Measurements from ENCODE around the gene TBCEL.
A peak's percentile ranks its signal among the peaks of the same experiment; 100 is the strongest.

The TBCEL gene

DNA sequence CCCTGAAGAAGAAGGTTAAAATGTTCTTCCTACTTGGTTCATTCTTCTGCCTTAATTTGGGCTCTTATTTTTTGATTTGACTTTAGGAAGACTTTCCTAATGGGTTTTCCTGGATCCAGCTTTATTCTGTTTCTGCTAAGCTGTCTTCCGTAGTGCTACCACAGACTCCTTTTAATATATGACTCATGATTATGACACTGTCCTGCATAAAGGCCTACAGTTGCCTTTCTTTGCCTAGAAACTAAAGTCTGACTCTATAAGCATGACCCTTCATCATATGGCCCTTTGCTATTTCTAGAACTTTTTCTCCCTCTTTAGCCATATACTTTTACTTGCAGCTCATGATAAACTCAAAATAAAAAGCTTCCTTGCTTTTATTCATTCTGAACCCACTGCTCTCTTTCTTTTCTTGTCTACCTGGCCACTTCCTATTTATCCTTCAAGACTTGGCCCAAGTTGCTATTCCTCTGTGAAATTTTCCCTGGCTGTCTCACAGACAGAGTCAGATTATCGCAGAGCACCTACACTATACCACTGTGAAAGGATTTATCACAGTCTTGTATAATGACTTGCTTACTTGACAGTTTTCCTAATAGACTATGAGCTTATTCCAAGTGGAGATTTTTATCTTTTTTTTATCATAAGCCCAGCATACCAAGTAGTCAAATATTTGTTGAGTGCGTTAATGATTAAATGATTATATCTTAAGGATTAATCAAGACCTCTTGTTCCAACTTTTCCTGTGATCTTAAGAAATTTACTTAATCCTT lies 24.7 kb downstream of the TBCEL start:
- DNase-seq (ENCODE audit: insufficient read length, low spot score) = no peak
- FAIRE-seq = no peak

DNA sequence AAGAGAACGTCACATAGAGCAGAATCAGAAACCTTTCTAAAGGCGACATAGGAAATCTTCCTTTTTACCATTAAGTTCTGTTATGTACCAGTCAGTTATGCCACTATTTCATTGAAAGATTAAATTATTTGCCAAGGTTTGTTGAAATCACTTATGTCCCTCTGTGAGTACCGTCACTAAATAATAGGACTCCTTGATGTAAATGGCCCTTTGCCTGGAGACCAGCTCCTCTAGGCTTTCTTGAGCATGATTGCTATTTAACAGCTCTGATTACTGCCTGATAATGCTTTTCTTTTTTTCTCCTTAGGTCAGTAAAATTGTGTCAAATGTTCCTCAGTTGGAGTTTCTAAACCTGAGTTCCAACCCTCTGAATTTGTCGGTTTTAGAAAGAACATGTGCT lies 29.3 kb downstream of the TBCEL start:
- DNase-seq (ENCODE audit: insufficient read length, low spot score) = no peak
- no peak for TF ChIP-seq POU2F2 (IDR thresholded peaks at IDR 0.05; ENCODE audit: low read depth, low read length)
- TF ChIP-seq POLR2AphosphoS5 (IDR thresholded peaks at IDR 0.05; ENCODE audit: low read depth, low read length) = no peak
- no peak for TF ChIP-seq TAF1 (IDR thresholded peaks at IDR 0.05; ENCODE audit: low read depth, low read length)
- no peak for TF ChIP-seq POLR2A (IDR thresholded peaks at IDR 0.05; ENCODE audit: low read depth, low read length)
- no peak for TF ChIP-seq PAX5 (IDR thresholded peaks at IDR 0.05; ENCODE audit: insufficient read depth, low read length, severe bottlenecking)
- no peak for TF ChIP-seq SPI1 (IDR thresholded peaks at IDR 0.05; ENCODE audit: low read depth, low read length)
- no peak for FAIRE-seq

More for the DNA sequence above, 24.7 kb downstream of the TBCEL start:
- no peak for TF ChIP-seq TAF1 (IDR thresholded peaks at IDR 0.05; ENCODE audit: low read depth, low read length)
- no peak for TF ChIP-seq SPI1 (IDR thresholded peaks at IDR 0.05; ENCODE audit: low read depth, low read length)
- no peak for TF ChIP-seq POU2F2 (IDR thresholded peaks at IDR 0.05; ENCODE audit: low read depth, low read length)
- TF ChIP-seq POLR2A (IDR thresholded peaks at IDR 0.05; ENCODE audit: low read depth, low read length) = no peak
- no peak for TF ChIP-seq POLR2AphosphoS5 (IDR thresholded peaks at IDR 0.05; ENCODE audit: low read depth, low read length)
- TF ChIP-seq PAX5 (IDR thresholded peaks at IDR 0.05; ENCODE audit: insufficient read depth, low read length, severe bottlenecking) = no peak

GRCh38 chr11:121054266-121054665 lies 30.4 kb downstream of the TBCEL start:
- DNase-seq (ENCODE audit: insufficient read length, low spot score) = no peak
- TF ChIP-seq TAF1 (IDR thresholded peaks at IDR 0.05; ENCODE audit: low read depth, low read length) (no peak), POLR2AphosphoS5 (IDR thresholded peaks at IDR 0.05; ENCODE audit: low read depth, low read length) (no peak), POU2F2 (IDR thresholded peaks at IDR 0.05; ENCODE audit: low read depth, low read length) (no peak), SPI1 (IDR thresholded peaks at IDR 0.05; ENCODE audit: low read depth, low read length) (no peak), PAX5 (IDR thresholded peaks at IDR 0.05; ENCODE audit: insufficient read depth, low read length, severe bottlenecking) (no peak), POLR2A (IDR thresholded peaks at IDR 0.05; ENCODE audit: low read depth, low read length) (no peak)
- FAIRE-seq = no peak

DNA sequence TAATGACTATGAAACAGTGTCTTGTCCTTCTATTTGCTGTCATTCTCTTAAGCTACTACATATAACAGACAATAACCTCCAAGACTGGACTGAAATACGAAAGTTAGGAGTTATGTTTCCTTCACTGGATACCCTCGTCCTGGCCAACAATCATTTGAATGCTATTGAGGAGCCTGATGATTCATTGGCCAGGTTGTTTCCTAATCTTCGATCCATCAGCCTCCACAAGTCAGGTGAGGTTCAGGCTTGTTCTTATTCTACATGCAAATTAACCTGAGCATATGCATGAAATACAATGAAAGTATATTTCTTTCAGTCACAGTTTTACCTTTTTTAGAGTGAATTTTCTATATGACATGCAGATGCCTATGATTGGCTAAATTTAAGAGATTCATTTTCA lies 31.2 kb downstream of the TBCEL start:
- TF ChIP-seq POLR2AphosphoS5 (IDR thresholded peaks at IDR 0.05; ENCODE audit: low read depth, low read length) = no peak
- no peak for TF ChIP-seq POU2F2 (IDR thresholded peaks at IDR 0.05; ENCODE audit: low read depth, low read length)
- no peak for TF ChIP-seq SPI1 (IDR thresholded peaks at IDR 0.05; ENCODE audit: low read depth, low read length)
- TF ChIP-seq PAX5 (IDR thresholded peaks at IDR 0.05; ENCODE audit: insufficient read depth, low read length, severe bottlenecking) = no peak
- no peak for TF ChIP-seq TAF1 (IDR thresholded peaks at IDR 0.05; ENCODE audit: low read depth, low read length)
- TF ChIP-seq POLR2A (IDR thresholded peaks at IDR 0.05; ENCODE audit: low read depth, low read length) = no peak
- FAIRE-seq = no peak
- no peak for DNase-seq (ENCODE audit: insufficient read length, low spot score)

GRCh38 chr11:121057922-121058321 lies 34.0 kb downstream of the TBCEL start:
- DNase-seq (ENCODE audit: insufficient read length, low spot score) = no peak
- TF ChIP-seq SPI1 (IDR thresholded peaks at IDR 0.05; ENCODE audit: low read depth, low read length) (no peak), POLR2A (IDR thresholded peaks at IDR 0.05; ENCODE audit: low read depth, low read length) (no peak), TAF1 (IDR thresholded peaks at IDR 0.05; ENCODE audit: low read depth, low read length) (no peak), POLR2AphosphoS5 (IDR thresholded peaks at IDR 0.05; ENCODE audit: low read depth, low read length) (no peak), POU2F2 (IDR thresholded peaks at IDR 0.05; ENCODE audit: low read depth, low read length) (no peak), PAX5 (IDR thresholded peaks at IDR 0.05; ENCODE audit: insufficient read depth, low read length, severe bottlenecking) (no peak)
- peak; percentile 41 for FAIRE-seq

DNA sequence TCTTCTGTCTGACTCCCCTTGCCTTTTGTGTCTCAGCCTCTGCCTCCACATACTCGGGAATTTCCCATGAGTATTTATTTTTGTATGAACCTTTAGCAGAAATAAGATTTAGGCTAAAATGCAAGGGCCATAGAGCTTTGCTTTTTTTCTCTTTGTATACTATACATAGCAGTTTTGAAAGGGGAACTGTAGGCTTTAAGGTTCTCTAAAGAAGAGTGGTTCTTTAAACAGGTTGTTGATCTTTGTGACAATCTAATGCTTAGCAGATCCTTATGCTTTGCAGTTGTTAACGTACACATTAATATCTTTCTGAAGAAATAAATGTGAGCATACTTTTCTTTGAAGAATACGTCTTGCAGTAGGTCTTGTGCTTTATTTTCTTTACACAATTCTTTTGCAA lies 35.0 kb downstream of the TBCEL start:
- no peak for FAIRE-seq
- DNase-seq (ENCODE audit: insufficient read length, low spot score) = no peak
- peak; percentile 22; the same call in 1 of the 2 replicates for TF ChIP-seq SPI1 (IDR thresholded peaks at IDR 0.05; ENCODE audit: low read depth, low read length)
- TF ChIP-seq PAX5 (IDR thresholded peaks at IDR 0.05; ENCODE audit: insufficient read depth, low read length, severe bottlenecking) = no peak

DNA sequence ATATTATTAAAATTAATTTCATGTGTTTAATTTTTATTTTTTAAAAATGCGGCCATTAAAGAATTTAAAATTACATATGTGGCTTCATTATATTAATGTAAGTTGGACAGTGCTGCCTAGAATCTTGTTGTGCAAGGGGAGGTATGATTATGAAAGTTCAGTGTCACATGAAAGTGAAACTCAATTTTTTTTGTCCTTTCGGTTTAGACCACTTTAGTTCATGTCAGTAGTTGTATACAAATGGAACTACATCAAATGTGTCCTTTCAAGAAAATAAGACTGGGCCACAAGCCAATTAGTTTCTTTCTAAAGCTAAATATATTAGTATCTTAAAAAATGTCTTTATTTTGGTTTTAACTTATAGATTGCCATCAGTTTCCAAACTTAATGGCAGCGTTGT lies 35.7 kb downstream of the TBCEL start:
- DNase-seq (ENCODE audit: insufficient read length, low spot score) (peak; percentile 5), FAIRE-seq (peak; percentile 57)
- TF ChIP-seq SPI1 (IDR thresholded peaks at IDR 0.05; ENCODE audit: low read depth, low read length) (no peak), PAX5 (IDR thresholded peaks at IDR 0.05; ENCODE audit: insufficient read depth, low read length, severe bottlenecking) (no peak), POLR2A (IDR thresholded peaks at IDR 0.05; ENCODE audit: low read depth, low read length) (no peak), TAF1 (IDR thresholded peaks at IDR 0.05; ENCODE audit: low read depth, low read length) (no peak), POU2F2 (IDR thresholded peaks at IDR 0.05; ENCODE audit: low read depth, low read length) (no peak), POLR2AphosphoS5 (IDR thresholded peaks at IDR 0.05; ENCODE audit: low read depth, low read length) (no peak)

GRCh38 chr11:121063728-121064127 lies 39.8 kb downstream of the TBCEL start:
- no peak for DNase-seq (ENCODE audit: insufficient read length, low spot score)
- FAIRE-seq = peak; percentile 31
- TF ChIP-seq POLR2A (IDR thresholded peaks at IDR 0.05; ENCODE audit: low read depth, low read length) (no peak), POLR2AphosphoS5 (IDR thresholded peaks at IDR 0.05; ENCODE audit: low read depth, low read length) (no peak), TAF1 (IDR thresholded peaks at IDR 0.05; ENCODE audit: low read depth, low read length) (no peak), SPI1 (IDR thresholded peaks at IDR 0.05; ENCODE audit: low read depth, low read length) (no peak), POU2F2 (IDR thresholded peaks at IDR 0.05; ENCODE audit: low read depth, low read length) (no peak), PAX5 (IDR thresholded peaks at IDR 0.05; ENCODE audit: insufficient read depth, low read length, severe bottlenecking) (no peak)

DNA sequence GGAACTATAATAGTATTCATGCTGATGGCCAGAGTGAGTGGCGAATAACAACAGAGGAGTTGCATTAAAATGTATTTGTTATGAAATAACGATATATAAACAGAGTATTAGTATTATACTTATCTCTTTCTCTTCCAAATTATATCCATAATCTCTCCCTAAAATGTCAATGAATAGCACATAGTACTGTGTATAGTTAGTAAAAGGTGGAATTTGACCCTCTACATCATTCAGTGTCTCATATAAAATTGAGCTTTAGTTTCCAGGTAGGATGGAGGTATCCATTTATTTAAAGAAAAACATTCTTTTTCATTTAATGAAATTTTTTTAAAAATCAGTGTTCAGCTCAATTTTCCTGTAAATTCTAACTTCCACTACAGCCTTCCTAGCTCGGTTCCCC lies 42.7 kb downstream of the TBCEL start:
- no peak for FAIRE-seq
- no peak for DNase-seq (ENCODE audit: insufficient read length, low spot score)
- TF ChIP-seq TAF1 (IDR thresholded peaks at IDR 0.05; ENCODE audit: low read depth, low read length) (no peak), PAX5 (IDR thresholded peaks at IDR 0.05; ENCODE audit: insufficient read depth, low read length, severe bottlenecking) (no peak), POLR2A (IDR thresholded peaks at IDR 0.05; ENCODE audit: low read depth, low read length) (no peak), POLR2AphosphoS5 (IDR thresholded peaks at IDR 0.05; ENCODE audit: low read depth, low read length) (no peak), POU2F2 (IDR thresholded peaks at IDR 0.05; ENCODE audit: low read depth, low read length) (no peak), SPI1 (IDR thresholded peaks at IDR 0.05; ENCODE audit: low read depth, low read length) (no peak)
